Activated T-cell treated with anti-CD3 and anti-CD28 coated beads, Interleukin-2, amount 50 U/mL, for 4 hours (primary cell): ENCODE measurements around the gene PI16. TPM values are rescaled to one million over a fixed set of nuclear protein-coding genes. Genes with fewer than 3 reads are reported as not detected.

Experiments used
- ATAC-seq, 2 donors: fragments of 200-7000 bp; cut with Tn5 transposase; one replicate each; pipeline ENCODE4 v1.10.0; 2021
- DNase-seq: peaks from one replicate; pipeline ENCODE4 v3.0.0-alpha.2; 2020
- H3K27me3 Mint-ChIP-seq: one replicate; pipeline ENCODE4 v1.8.0; 2021; ENCODE audit warnings: low read depth, mixed read lengths
- H3K36me3 Mint-ChIP-seq: one replicate; pipeline ENCODE4 v1.8.0; 2022; ENCODE audit warnings: mixed read lengths; ENCODE audit not compliant: insufficient read depth
- H3K4me1 Mint-ChIP-seq: one replicate; pipeline ENCODE4 v1.8.0; 2021; ENCODE audit warnings: low read depth, mixed read lengths
- H3K4me3 Mint-ChIP-seq: one replicate; pipeline ENCODE4 v1.8.0; 2021; ENCODE audit warnings: mild to moderate bottlenecking, moderate library complexity, mixed read lengths
- H3K9me3 Mint-ChIP-seq: one replicate; pipeline ENCODE4 v1.8.0; 2021; ENCODE audit warnings: mixed read lengths
- total RNA-seq, 3 donors: library from RNA; stranded (reverse); gene quantifications; one replicate each; pipeline ENCODE4 v1.2.1, GENCODE V29; 2021

The PI16 gene, protein sequence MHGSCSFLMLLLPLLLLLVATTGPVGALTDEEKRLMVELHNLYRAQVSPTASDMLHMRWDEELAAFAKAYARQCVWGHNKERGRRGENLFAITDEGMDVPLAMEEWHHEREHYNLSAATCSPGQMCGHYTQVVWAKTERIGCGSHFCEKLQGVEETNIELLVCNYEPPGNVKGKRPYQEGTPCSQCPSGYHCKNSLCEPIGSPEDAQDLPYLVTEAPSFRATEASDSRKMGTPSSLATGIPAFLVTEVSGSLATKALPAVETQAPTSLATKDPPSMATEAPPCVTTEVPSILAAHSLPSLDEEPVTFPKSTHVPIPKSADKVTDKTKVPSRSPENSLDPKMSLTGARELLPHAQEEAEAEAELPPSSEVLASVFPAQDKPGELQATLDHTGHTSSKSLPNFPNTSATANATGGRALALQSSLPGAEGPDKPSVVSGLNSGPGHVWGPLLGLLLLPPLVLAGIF
- total RNA-seq: not detected

DNA sequence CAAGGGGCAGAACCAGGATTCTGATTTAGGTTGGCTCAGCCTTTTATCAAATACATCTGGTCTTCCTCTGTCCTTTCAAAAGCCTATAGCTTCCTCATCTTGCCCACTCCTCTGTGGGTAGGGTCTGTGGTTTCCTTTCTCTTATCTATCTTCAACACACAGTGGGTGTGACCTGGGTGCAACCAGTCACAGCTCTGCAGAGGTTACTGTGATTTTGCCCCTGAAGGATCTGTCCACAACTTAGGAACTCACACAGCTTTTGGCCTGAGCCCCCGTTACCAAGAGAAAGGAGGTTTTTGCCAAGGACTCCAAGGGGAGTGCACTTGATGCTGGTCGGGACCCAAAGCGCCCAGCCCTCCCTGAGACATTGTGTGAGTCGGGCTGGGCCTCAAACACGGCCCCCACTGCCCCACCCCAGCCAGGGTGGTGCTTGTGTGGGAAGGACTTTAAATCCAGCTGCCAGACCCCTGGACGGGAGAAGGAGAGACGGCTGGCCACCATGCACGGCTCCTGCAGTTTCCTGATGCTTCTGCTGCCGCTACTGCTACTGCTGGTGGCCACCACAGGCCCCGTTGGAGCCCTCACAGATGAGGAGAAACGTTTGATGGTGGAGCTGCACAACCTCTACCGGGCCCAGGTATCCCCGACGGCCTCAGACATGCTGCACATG lies at the start of gene PI16:
TSS of gene PI16 (plus strand) at position 477 of the 670 bp plus-strand sequence. CDS start at position 500, 23 bp downstream.
- Mint-ChIP-seq H3K4me3 (peak within 1 kb of the TSS; percentile 54), H3K36me3 (no peaks in the 10 kb centered on the region), H3K9me3 (no peaks in the 10 kb centered on the region), H3K4me1 (peaks cover 46% of the 10 kb centered on the region), H3K27me3 (no peaks in the 10 kb centered on the region)
- ATAC-seq (peak; percentile 19 to 54), DNase-seq (no peak)

DNA sequence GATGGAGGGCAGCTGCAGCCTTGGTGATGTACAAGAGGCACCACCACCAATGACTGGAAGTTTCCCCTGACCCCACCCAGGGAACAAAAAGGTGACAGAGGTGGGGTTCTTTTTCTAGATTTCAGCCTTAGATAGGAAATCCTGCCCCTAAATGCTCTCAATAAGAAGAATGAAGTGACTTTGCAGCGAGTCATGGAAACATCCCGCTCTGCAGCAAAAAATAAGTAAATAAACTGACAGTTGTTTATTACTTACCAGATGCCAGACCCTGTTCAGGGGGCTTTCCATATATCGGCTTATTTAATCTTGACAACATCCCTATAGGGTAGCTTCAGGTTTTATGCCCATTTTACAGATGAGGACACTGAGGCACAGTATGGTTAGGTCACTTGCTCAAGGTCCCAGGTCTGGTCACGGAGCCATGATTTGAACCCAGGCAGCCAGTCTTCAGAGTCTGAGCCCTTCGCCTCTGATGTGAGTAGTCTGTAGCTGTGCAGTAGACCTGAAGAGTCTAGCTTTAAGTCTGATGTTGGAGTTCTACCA lies 49.6 kb upstream of the PI16 start:
- DNase-seq (no peak), ATAC-seq (no peak)
- H3K4me1 Mint-ChIP-seq: peaks cover 8% of the 10 kb centered on the region
- H3K4me3 Mint-ChIP-seq: no peak overlapping the region
- peaks cover 33% of the 10 kb centered on the region for H3K36me3 Mint-ChIP-seq
- no peaks in the 10 kb centered on the region for H3K9me3 Mint-ChIP-seq
- H3K27me3 Mint-ChIP-seq: no peaks in the 10 kb centered on the region

DNA sequence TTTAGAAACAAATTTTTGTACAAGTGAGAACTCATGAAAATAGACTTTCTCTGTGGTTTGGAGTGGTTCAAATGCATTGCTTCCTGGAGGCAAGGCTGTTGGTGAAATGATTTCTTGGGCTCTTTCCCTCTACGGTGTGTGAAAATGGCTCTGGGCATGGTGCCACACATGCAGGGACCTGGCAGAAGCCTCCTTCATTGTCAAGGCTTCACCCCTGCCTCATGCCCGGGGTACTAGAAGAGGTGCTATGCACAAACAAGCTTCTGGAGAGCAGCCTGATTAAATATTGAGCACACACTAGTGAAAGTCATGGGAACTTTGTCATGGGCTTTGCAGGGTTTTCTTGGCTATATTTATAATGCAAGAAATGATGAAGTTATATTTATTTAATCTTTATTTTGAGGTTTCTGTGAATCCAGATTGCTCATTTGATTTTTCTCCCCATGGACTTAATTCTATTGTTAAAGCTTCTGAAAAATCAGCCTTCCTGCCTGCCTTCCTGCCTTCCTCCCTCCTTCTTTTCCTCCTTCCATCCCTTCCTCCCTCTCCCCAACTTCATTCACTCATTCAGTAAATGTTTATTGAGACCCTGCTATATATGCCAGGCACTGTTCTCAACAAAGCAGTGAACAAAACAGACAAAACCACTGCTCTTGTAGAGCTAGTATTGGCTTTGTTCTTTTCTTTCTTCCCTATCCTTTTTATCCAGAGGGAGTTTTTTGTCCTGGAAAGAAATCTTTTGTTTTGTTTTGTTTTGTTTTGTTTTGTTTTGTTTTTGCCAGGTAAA lies 47.8 kb upstream of the PI16 start:
- Mint-ChIP-seq H3K27me3 (no peaks in the 10 kb centered on the region), H3K36me3 (peaks cover 33% of the 10 kb centered on the region)

DNA sequence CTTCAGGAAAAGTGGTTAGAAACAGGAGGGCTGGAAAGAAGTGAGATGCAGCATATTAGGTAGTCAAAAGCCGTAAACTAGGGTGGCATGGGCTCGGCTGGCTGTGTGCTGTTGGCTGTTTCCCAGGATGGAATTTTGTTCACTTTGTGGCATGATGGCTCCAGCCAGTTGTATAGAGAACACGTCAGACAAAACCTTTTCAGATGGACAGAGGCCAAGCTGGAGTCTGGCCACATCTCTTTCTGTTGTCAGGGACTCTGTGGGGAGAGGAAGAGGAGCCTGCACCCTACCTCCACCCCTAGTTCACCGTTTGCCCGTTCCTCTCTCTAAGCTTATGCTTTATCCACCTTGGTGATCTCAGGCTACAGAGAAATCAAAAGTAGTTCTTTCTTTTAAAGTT lies 46.8 kb upstream of the PI16 start:
- Mint-ChIP-seq H3K4me1 (peaks cover 26% of the 10 kb centered on the region), H3K4me3 (no peak overlapping the region), H3K36me3 (peaks cover 31% of the 10 kb centered on the region), H3K9me3 (no peaks in the 10 kb centered on the region), H3K27me3 (no peaks in the 10 kb centered on the region)
- DNase-seq (no peak), ATAC-seq (no peak)

More for the DNA sequence above, 47.8 kb upstream of the PI16 start:
- Mint-ChIP-seq H3K9me3 (no peaks in the 10 kb centered on the region), H3K4me1 (peaks cover 15% of the 10 kb centered on the region), H3K4me3 (no peak overlapping the region)
- ATAC-seq: no peak
- DNase-seq: no peak

DNA sequence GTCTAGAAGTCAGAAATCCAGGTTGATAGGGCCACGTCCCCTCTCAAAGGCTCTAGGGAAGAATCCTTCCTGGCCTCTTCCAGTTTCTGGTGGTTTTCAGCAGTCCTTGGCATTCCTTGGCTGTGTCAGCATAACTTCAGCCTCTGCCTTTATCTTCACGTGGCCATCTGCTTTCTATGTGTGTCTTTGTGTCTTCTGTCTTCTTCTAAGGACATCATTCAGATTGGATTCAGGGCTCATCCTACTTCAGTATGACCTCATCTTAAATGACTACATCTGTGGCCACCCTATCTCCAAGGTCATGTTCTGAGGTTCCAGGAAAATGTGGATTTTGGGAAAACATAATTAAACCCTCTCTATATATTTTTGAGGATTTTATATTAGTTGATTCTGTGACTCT lies 45.8 kb upstream of the PI16 start:
- peaks cover 27% of the 10 kb centered on the region for H3K36me3 Mint-ChIP-seq
- peaks cover 33% of the 10 kb centered on the region for H3K4me1 Mint-ChIP-seq
- H3K27me3 Mint-ChIP-seq: no peaks in the 10 kb centered on the region
- DNase-seq (no peak), ATAC-seq (no peak)
- H3K4me3 Mint-ChIP-seq: no peak overlapping the region
- no peaks in the 10 kb centered on the region for H3K9me3 Mint-ChIP-seq

DNA sequence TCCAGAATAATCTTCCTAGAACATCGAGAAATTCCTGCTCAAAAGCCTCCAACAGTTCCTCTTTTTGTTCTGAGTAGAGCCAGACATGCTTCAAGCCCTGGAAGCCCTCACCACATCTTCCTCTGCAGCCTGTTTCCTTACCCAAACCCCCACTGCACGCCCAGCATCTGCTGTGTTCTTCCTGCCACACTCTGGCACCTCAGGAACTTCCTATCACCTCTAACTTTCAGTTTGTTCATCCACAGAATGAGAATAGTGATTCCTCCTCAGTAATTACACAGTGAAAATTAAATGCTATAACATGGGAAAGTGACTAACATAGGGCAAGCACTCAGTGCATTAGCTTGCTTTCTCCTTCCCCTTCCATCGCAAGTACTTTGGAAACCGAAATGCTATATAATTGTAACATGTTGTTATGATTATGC lies 42.5 kb upstream of the PI16 start:
- H3K4me1 Mint-ChIP-seq: peaks cover 48% of the 10 kb centered on the region
- H3K4me3 Mint-ChIP-seq: peak overlapping the region; percentile 60
- no peaks in the 10 kb centered on the region for H3K9me3 Mint-ChIP-seq
- DNase-seq (no peak), ATAC-seq (peak; percentile 63 to 66)
- no peaks in the 10 kb centered on the region for H3K27me3 Mint-ChIP-seq
- peaks cover 27% of the 10 kb centered on the region for H3K36me3 Mint-ChIP-seq

DNA sequence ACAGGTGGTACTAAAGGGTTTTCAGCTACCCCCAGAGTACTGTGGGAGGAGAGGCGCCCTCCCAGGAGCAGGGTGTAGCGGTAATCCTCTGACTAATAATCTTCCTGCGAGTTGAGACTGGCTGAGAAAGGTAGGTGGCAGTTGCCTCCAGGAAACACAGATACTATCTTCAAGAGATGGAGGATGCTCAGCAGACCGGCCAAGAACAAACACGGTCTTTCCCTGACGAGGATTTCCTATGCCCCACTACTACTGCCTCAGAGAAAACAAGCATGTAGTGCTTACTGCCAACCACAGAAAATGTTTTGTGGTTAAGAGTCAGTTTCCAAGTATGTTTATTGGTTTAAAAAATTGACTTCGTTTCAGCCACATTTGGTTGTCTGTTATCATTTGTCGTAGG lies 42.0 kb upstream of the PI16 start:
- Mint-ChIP-seq H3K36me3 (peaks cover 26% of the 10 kb centered on the region), H3K4me3 (peak overlapping the region; percentile 60), H3K9me3 (no peaks in the 10 kb centered on the region), H3K27me3 (no peaks in the 10 kb centered on the region), H3K4me1 (peaks cover 48% of the 10 kb centered on the region)
- DNase-seq (peak; percentile 42), ATAC-seq (peak; percentile 90 to 92)

DNA sequence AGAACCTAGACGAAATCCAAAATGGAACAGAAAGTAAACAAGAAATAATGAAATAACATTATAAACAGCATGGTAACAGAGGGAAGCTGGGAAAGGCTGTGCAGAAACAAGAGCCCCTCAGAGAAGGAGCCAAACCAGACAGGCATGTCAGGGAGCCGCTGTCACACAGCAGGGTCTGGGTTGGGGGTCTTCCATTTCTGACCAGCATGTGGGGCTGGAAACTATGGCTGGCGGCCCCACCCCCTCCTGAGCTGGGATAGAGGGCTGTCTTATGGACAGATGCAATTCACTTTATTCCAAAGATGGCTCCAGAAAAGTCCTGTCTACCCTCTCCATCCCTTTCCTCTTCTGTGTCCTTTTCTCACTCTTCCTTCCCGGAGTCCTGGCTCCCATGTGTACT lies 41.5 kb upstream of the PI16 start:
- DNase-seq (no peak), ATAC-seq (no peak)
- Mint-ChIP-seq H3K4me1 (peaks cover 46% of the 10 kb centered on the region), H3K27me3 (no peaks in the 10 kb centered on the region), H3K9me3 (no peaks in the 10 kb centered on the region), H3K4me3 (peak overlapping the region; percentile 60), H3K36me3 (peaks cover 23% of the 10 kb centered on the region)

DNA sequence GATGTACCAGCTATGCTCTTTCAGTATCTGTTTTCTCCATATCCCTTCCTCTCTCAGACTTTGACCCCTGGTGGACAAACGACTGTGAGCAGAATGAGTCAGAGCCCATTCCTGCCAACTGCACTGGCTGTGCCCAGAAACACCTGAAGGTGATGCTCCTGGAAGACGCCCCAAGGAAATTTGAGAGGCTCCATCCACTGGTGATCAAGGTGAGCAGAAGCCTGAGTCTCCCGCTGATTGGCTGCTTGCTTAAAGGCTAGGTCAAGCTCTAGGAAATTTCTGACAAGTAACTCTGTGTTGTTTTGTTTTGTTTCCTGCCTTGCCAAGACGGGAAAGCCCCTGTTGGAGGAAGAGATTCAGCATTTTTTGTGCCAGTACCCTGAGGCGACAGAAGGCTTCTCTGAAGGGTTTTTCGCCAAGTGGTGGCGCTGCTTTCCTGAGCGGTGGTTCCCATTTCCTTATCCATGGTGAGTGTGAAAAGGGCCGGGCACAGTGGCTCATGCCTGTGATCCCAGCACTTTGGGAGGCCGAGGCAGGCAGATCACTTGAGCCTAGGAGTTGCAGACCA lies 40.2 kb upstream of the PI16 start:
- Mint-ChIP-seq H3K9me3 (no peaks in the 10 kb centered on the region), H3K27me3 (no peaks in the 10 kb centered on the region), H3K4me1 (peaks cover 44% of the 10 kb centered on the region), H3K36me3 (peaks cover 21% of the 10 kb centered on the region), H3K4me3 (peak overlapping the region; percentile 54)
- ATAC-seq: no peak
- DNase-seq: no peak

DNA sequence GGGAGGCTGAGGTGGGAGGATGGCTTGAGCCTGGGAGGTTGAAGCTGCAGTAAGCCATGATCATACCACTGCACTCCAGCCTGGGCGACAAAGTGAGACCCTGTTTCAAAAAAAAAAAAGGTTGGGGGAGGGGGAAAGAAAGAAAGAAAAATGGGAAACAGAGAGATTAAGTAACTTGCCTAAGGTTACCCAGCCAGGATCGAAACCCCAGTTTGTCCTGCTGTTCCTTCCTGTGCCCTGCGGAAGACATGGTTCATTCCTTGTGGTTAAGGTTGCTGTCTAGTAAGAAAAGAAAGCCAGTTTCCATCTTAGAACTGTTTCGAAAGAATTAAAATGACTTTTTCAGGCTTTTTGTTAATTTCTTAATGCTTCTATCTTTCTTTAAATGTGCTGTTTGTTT lies 38.9 kb upstream of the PI16 start:
- Mint-ChIP-seq H3K4me3 (no peak overlapping the region), H3K9me3 (no peaks in the 10 kb centered on the region), H3K36me3 (peaks cover 25% of the 10 kb centered on the region), H3K4me1 (peaks cover 44% of the 10 kb centered on the region), H3K27me3 (no peaks in the 10 kb centered on the region)
- DNase-seq (no peak), ATAC-seq (no peak)

DNA sequence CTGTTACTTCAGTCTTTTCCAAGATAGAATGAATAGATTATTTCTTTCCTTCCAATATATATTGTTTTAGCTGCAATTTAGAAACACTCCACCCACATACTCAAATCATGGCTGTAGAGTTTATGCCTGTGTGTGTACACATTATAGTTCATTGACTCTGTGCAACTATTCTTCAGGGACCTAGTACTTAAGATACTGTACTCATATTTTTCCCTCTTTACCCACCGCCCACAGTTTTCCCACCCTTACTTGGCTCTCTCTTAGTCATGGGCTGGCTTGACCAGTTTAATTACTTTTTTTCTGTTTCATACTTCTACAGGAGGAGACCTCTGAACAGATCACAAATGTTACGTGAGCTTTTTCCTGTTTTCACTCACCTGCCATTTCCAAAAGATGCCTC lies 38.4 kb upstream of the PI16 start:
- ATAC-seq (no peak), DNase-seq (no peak)
- Mint-ChIP-seq H3K4me1 (peaks cover 40% of the 10 kb centered on the region), H3K27me3 (no peaks in the 10 kb centered on the region), H3K4me3 (no peak overlapping the region), H3K9me3 (no peaks in the 10 kb centered on the region), H3K36me3 (peaks cover 26% of the 10 kb centered on the region)

DNA sequence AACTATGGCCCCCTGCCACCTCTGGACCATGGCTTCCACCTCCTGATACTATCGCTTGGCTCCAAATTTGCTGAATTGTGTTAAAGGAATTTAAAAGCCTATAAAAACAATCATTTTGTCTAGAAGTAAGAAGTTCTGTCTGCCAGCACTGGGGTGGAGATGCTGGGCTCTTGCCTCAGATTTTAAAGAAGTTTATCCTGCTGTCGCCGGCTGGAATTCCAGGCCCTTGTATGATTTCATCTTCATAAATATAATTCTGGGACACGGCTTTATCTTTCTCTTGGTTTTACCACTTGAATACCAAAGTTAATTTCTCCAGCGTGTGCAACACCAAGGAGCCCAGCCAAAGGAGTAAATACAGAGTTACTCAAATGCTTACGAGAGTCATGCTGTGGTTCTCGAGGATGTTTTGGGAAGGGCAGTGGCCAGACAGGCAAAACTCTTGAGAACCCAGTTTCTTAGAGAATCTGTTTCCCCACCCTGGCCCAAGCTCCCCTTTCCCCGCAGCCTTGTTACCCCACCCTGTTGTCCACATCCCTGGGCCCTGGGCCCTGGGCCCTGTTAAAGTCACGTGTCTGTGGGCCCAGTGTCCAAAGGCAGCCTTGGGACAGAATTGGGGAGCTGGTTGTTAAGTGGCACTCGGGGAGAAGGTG lies 36.9 kb upstream of the PI16 start:
- Mint-ChIP-seq H3K9me3 (no peaks in the 10 kb centered on the region), H3K36me3 (peaks cover 26% of the 10 kb centered on the region), H3K27me3 (no peaks in the 10 kb centered on the region), H3K4me3 (no peak overlapping the region), H3K4me1 (peaks cover 27% of the 10 kb centered on the region)
- no peak for ATAC-seq
- DNase-seq: no peak

DNA sequence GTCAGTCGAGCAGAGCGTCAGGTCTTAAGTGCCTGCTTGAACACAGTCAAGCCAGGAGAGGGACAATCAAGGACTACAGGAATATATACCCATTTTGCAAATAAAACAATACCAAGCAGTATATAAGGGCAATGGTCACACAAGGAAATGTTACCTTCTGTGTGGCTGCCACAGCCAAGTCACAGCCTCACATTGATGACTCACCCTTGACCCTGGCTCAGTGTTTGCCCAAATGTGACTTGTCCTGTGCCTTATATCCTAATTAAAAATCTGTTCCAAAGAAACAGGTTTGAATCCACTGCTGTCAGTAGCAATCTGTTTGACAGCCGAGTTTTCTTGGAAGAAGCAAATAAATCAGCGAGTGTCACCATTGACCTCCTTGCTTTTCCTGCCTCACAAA lies 34.5 kb upstream of the PI16 start:
- ATAC-seq: no peak
- no peak for DNase-seq
- H3K4me3 Mint-ChIP-seq: no peak overlapping the region
- H3K4me1 Mint-ChIP-seq: peaks cover 7% of the 10 kb centered on the region
- H3K9me3 Mint-ChIP-seq: no peaks in the 10 kb centered on the region
- no peaks in the 10 kb centered on the region for H3K27me3 Mint-ChIP-seq
- H3K36me3 Mint-ChIP-seq: peaks cover 24% of the 10 kb centered on the region
